GM23338 (cell line): ENCODE results near the gene TRIM54. TPM values are rescaled to one million over a fixed set of nuclear protein-coding genes. Genes with fewer than 3 reads are reported as not detected.
"Not testable (repeated sequence)": the region's sequence is repeated elsewhere in the genome, so short reads cannot be mapped to it uniquely, and the experiment has no call there.

Source experiments
- ATAC-seq: fragments of 200-7000 bp; cut with Tn5 transposase; 3 replicates; pipeline ENCODE4 v1.9.1; 2020
- DNase-seq: peaks from one replicate; pipeline ENCODE4 v3.0.0-alpha.2; 2015; ENCODE audit warnings: low spot score
- H2AFZ ChIP-seq: fragments of 200-600 bp; sonication (generic); 2 replicates; pipeline ENCODE4 v1.8.0; 2016; ENCODE audit warnings: antibody characterized with exemption, mild to moderate bottlenecking, moderate library complexity
- H3F3A ChIP-seq: fragments of 200-600 bp; sonication (generic); replicated peaks from 2 replicates; pipeline ENCODE4 v1.8.0; 2017; ENCODE audit warnings: antibody characterized with exemption, mixed run types, low read depth
- H3K27ac ChIP-seq: fragments of 200-600 bp; sonication (generic); 2 replicates; pipeline ENCODE4 v1.6.1; 2016; ENCODE audit warnings: low read depth
- H3K27me3 ChIP-seq: fragments of 200-600 bp; sonication (generic); 2 replicates; pipeline ENCODE4 v1.8.0; 2016; ENCODE audit warnings: mild to moderate bottlenecking, mixed run types, moderate library complexity; ENCODE audit not compliant: insufficient read depth
- H3K36me3 ChIP-seq: fragments of 200-600 bp; sonication (generic); 2 replicates; pipeline ENCODE4 v1.8.0; 2016; ENCODE audit warnings: mild to moderate bottlenecking; ENCODE audit not compliant: insufficient read depth
- H3K4me1 ChIP-seq: fragments of 200-600 bp; sonication (generic); 2 replicates; pipeline ENCODE4 v1.8.0; 2016; ENCODE audit warnings: mild to moderate bottlenecking, moderate library complexity; ENCODE audit not compliant: insufficient read depth
- H3K4me2 ChIP-seq: fragments of 200-600 bp; sonication (generic); 2 replicates; pipeline ENCODE4 v1.7.1; 2017; ENCODE audit warnings: mixed run types
- H3K4me3 ChIP-seq: fragments of 200-600 bp; sonication (generic); 2 replicates; pipeline ENCODE4 v1.6.1; 2016; ENCODE audit warnings: mixed run types
- H3K79me2 ChIP-seq: fragments of 200-600 bp; sonication (generic); replicated peaks from 2 replicates; pipeline ENCODE4 v1.8.0; 2017; ENCODE audit warnings: mild to moderate bottlenecking; ENCODE audit not compliant: insufficient read depth
- H3K9me2 ChIP-seq: fragments of 200-600 bp; sonication (generic); 2 replicates; pipeline ENCODE4 v1.8.0; 2017; ENCODE audit not compliant: insufficient read depth
- H4K20me1 ChIP-seq: fragments of 200-600 bp; sonication (generic); replicated peaks from 2 replicates; pipeline ENCODE4 v1.8.0; 2017; ENCODE audit warnings: mild to moderate bottlenecking; ENCODE audit not compliant: insufficient read depth
- H3K27ac Mint-ChIP-seq: 2 replicates; pipeline ENCODE4 v1.8.0; 2020; ENCODE audit warnings: inconsistent platforms, mild to moderate bottlenecking, moderate library complexity, mixed read lengths
- H3K27me3 Mint-ChIP-seq: 3 replicates; pipeline ENCODE4 v1.8.0; 2022; ENCODE audit warnings: low read depth, mild to moderate bottlenecking, moderate library complexity, mixed read lengths, inconsistent platforms; ENCODE audit not compliant: insufficient read depth, poor library complexity
- H3K36me3 Mint-ChIP-seq: 3 replicates; pipeline ENCODE4 v1.8.0; 2021; ENCODE audit warnings: low read depth, mild to moderate bottlenecking, inconsistent platforms, moderate library complexity, mixed read lengths
- H3K4me1 Mint-ChIP-seq: 3 replicates; pipeline ENCODE4 v1.8.0; 2020; ENCODE audit warnings: mild to moderate bottlenecking, inconsistent platforms, mixed read lengths
- H3K4me3 Mint-ChIP-seq: 3 replicates; pipeline ENCODE4 v1.8.0; 2021; ENCODE audit warnings: moderate library complexity, mild to moderate bottlenecking, inconsistent platforms, mixed read lengths
- H3K9me3 Mint-ChIP-seq: 3 replicates; pipeline ENCODE4 v1.8.0; 2020; ENCODE audit warnings: moderate library complexity, mild to moderate bottlenecking, inconsistent platforms, mixed read lengths
- ZNF114 ChIP-seq: fragments of 250-450 bp; sonication (Bioruptor Pico); IDR thresholded peaks from 2 replicates; pipeline ENCODE4 v1.5.0; 2020; ENCODE audit warnings: mild to moderate bottlenecking, moderate library complexity
- polyA plus RNA-seq: library from polyadenylated mRNA; unstranded; fragments of >200 nt; fragmentation: Nextera tagmentation; extraction: Ambion mirVana; gene quantifications from 2 replicates; pipeline ENCODE4 v1.2.1, GENCODE V29; 2016
- total RNA-seq: library from RNA; depleted of rRNA; stranded (reverse); fragments of >200 nt; shearing (Covaris generic); gene quantifications from 2 replicates; pipeline ENCODE4 v1.2.3, GENCODE V29; 2014
- TF ChIP-seq, protein P1 (sequence below): fragments of 250-450 bp; sonication (Bioruptor Pico); IDR thresholded peaks from 2 replicates; pipeline ENCODE4 v1.5.0; 2020; ENCODE audit warnings: mild to moderate bottlenecking, moderate library complexity
- TF ChIP-seq, protein P2 (sequence below): IDR thresholded peaks from one replicate; pipeline ENCODE4 v1.6.1; 2018; ENCODE audit warnings: antibody characterized with exemption; ENCODE audit not compliant: unreplicated experiment

Gene TRIM54
- total and polyA plus RNA-seq, 2 experiments from 2014 or later = 1.6 to 3.3 TPM

- H3K79me2 ChIP-seq = no peaks in the 10 kb centered on the region
- no peaks in the 10 kb centered on the region for H3K27me3 ChIP-seq
- no peaks in the 10 kb centered on the region; the same call in 1 of the 2 replicates for H3K4me1 ChIP-seq
- TF ChIP-seq, protein P1, sequence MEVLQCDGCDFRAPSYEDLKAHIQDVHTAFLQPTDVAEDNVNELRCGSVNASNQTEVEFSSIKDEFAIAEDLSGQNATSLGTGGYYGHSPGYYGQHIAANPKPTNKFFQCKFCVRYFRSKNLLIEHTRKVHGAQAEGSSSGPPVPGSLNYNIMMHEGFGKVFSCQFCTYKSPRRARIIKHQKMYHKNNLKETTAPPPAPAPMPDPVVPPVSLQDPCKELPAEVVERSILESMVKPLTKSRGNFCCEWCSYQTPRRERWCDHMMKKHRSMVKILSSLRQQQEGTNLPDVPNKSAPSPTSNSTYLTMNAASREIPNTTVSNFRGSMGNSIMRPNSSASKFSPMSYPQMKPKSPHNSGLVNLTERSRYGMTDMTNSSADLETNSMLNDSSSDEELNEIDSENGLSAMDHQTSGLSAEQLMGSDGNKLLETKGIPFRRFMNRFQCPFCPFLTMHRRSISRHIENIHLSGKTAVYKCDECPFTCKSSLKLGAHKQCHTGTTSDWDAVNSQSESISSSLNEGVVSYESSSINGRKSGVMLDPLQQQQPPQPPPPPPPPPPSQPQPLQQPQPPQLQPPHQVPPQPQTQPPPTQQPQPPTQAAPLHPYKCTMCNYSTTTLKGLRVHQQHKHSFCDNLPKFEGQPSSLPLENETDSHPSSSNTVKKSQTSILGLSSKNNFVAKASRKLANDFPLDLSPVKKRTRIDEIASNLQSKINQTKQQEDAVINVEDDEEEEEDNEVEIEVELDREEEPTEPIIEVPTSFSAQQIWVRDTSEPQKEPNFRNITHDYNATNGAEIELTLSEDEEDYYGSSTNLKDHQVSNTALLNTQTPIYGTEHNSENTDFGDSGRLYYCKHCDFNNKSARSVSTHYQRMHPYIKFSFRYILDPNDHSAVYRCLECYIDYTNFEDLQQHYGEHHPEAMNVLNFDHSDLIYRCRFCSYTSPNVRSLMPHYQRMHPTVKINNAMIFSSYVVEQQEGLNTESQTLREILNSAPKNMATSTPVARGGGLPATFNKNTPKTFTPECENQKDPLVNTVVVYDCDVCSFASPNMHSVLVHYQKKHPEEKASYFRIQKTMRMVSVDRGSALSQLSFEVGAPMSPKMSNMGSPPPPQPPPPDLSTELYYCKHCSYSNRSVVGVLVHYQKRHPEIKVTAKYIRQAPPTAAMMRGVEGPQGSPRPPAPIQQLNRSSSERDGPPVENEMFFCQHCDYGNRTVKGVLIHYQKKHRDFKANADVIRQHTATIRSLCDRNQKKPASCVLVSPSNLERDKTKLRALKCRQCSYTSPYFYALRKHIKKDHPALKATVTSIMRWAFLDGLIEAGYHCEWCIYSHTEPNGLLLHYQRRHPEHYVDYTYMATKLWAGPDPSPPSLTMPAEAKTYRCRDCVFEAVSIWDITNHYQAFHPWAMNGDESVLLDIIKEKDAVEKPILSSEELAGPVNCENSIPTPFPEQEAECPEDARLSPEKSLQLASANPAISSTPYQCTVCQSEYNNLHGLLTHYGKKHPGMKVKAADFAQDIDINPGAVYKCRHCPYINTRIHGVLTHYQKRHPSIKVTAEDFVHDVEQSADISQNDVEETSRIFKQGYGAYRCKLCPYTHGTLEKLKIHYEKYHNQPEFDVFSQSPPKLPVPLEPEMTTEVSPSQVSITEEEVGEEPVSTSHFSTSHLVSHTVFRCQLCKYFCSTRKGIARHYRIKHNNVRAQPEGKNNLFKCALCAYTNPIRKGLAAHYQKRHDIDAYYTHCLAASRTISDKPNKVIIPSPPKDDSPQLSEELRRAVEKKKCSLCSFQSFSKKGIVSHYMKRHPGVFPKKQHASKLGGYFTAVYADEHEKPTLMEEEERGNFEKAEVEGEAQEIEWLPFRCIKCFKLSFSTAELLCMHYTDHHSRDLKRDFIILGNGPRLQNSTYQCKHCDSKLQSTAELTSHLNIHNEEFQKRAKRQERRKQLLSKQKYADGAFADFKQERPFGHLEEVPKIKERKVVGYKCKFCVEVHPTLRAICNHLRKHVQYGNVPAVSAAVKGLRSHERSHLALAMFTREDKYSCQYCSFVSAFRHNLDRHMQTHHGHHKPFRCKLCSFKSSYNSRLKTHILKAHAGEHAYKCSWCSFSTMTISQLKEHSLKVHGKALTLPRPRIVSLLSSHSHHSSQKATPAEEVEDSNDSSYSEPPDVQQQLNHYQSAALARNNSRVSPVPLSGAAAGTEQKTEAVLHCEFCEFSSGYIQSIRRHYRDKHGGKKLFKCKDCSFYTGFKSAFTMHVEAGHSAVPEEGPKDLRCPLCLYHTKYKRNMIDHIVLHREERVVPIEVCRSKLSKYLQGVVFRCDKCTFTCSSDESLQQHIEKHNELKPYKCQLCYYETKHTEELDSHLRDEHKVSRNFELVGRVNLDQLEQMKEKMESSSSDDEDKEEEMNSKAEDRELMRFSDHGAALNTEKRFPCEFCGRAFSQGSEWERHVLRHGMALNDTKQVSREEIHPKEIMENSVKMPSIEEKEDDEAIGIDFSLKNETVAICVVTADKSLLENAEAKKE (CRISPR knock-in tag) = no peak
- no peak for TF ChIP-seq ZNF114
- TF ChIP-seq, protein P2, sequence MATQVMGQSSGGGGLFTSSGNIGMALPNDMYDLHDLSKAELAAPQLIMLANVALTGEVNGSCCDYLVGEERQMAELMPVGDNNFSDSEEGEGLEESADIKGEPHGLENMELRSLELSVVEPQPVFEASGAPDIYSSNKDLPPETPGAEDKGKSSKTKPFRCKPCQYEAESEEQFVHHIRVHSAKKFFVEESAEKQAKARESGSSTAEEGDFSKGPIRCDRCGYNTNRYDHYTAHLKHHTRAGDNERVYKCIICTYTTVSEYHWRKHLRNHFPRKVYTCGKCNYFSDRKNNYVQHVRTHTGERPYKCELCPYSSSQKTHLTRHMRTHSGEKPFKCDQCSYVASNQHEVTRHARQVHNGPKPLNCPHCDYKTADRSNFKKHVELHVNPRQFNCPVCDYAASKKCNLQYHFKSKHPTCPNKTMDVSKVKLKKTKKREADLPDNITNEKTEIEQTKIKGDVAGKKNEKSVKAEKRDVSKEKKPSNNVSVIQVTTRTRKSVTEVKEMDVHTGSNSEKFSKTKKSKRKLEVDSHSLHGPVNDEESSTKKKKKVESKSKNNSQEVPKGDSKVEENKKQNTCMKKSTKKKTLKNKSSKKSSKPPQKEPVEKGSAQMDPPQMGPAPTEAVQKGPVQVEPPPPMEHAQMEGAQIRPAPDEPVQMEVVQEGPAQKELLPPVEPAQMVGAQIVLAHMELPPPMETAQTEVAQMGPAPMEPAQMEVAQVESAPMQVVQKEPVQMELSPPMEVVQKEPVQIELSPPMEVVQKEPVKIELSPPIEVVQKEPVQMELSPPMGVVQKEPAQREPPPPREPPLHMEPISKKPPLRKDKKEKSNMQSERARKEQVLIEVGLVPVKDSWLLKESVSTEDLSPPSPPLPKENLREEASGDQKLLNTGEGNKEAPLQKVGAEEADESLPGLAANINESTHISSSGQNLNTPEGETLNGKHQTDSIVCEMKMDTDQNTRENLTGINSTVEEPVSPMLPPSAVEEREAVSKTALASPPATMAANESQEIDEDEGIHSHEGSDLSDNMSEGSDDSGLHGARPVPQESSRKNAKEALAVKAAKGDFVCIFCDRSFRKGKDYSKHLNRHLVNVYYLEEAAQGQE = no peak
- peaks cover 4% of the 10 kb centered on the region; the same call in 2 of the 3 replicates for H3K4me1 Mint-ChIP-seq
- no peak overlapping the region for H3K27ac ChIP-seq
- H3K9me3 Mint-ChIP-seq = no peaks in the 10 kb centered on the region
- H3K9me2 ChIP-seq = no peaks in the 10 kb centered on the region
- peaks cover 3% of the 10 kb centered on the region for H3K27me3 Mint-ChIP-seq
- H3K27ac Mint-ChIP-seq = no peak overlapping the region
- H3K4me3 Mint-ChIP-seq = no peak overlapping the region
- no peak overlapping the region for H3K4me3 ChIP-seq
- no peaks in the 10 kb centered on the region for H4K20me1 ChIP-seq
- no peak overlapping the region for H3K4me2 ChIP-seq
- no peak overlapping the region for H2AFZ ChIP-seq
- H3K36me3 Mint-ChIP-seq = no peaks in the 10 kb centered on the region
- no peaks in the 10 kb centered on the region for H3K36me3 ChIP-seq
- no peak for DNase-seq
- H3F3A ChIP-seq = peaks cover 5% of the 10 kb centered on the region; the same call in 1 of the 2 replicates
- ATAC-seq = no peak
Measured at GRCh38 chr2:27298391-27299080, 16.3 kb downstream of the TRIM54 start.

- not testable (repeated sequence) for H3K4me1 ChIP-seq, H3F3A ChIP-seq, H3K36me3 Mint-ChIP-seq, H3K9me2 ChIP-seq, DNase-seq, H3K9me3 Mint-ChIP-seq, H2AFZ ChIP-seq, H4K20me1 ChIP-seq, H3K27ac Mint-ChIP-seq, H3K4me2 ChIP-seq, H3K79me2 ChIP-seq, H3K36me3 ChIP-seq, H3K4me3 ChIP-seq, ATAC-seq, H3K4me3 Mint-ChIP-seq, H3K4me1 Mint-ChIP-seq, H3K27ac ChIP-seq
- peaks cover 14% of the 10 kb centered on the region for H3K27me3 ChIP-seq
- peaks cover 15% of the 10 kb centered on the region for H3K27me3 Mint-ChIP-seq
Measured at GRCh38 chr2:27300606-27301005, 18.4 kb downstream of the TRIM54 start.
